CD4-positive, alpha-beta T cell treated with Interleukin-17A for 4 hours (primary cell): ENCODE results near the gene GRIFIN.

Experiments used
- DNase-seq: peaks from one replicate; pipeline ENCODE4 v3.0.0-alpha.2; 2020; ENCODE audit warnings: mixed read lengths

Gene GRIFIN

GRCh38 chr7:2452643-2453270, 23.4 kb downstream of the GRIFIN start:
- DNase-seq: no peak

DNA sequence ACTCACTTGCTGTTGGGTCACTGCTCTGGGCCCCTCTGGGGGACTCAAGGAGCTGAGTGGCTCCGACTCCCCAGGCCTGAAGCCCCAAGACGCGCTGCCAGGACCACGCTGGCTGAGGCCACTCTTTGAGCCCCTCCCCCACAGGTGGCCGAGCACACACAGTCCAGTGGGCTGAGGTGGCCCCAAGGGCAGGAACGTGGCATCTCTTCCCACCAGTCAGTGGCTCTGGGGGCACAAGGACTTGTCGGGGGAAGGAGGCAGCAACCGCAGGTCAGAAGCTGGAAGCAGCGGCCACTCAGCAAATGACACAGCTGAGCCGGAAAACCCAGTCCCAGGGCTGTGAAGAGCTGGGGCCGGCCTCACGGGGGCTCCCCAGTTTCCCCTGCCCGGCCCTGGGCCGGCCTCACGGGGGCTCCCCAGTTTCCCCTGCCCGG, 24.1 kb downstream of the GRIFIN start:
- peak; percentile 21 for DNase-seq

DNA sequence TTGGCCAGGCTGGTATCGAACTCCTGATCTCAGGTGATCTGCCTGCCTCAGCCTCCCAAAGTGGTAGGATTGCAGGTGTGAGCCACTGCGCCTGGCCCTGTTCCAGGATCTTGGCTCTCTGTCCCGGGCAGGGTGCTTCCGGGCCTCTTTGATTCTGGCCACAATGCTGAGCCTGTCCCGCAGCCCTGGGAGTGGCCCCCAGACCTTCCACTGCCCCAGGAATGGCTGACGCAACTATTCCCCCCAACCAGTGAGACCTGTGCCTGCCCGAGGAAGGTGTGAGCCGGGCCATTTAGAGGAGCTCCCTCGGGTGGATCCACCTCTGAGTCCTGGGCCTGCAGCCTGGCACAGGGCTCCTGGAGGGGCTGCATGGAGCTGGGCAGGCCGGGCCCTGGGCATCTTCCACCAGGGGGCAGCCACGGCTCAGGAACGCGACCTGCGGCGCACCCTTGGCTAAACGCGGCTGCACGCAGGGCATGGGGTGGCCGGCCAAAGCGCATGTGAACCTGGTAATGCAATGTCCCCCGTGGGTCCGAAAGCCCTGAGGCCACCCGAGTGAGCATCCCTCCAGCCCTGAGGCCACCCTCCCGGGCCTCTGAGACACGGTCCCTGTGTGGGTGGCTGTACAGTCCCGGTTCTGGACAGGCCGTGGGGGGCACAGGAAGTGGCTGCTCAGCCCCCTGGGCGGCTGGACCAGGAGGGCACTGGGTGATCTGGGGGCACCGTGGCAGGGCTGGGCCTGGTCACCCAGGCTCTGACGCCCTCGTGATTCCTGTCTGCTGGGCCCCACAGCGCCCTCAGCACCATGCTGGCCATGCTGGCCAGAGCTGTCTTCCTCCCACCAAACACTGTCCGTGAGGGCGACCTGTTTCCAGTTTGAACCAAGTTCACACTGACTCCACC, 24.8 kb downstream of the GRIFIN start:
- DNase-seq: peak; percentile 87

DNA sequence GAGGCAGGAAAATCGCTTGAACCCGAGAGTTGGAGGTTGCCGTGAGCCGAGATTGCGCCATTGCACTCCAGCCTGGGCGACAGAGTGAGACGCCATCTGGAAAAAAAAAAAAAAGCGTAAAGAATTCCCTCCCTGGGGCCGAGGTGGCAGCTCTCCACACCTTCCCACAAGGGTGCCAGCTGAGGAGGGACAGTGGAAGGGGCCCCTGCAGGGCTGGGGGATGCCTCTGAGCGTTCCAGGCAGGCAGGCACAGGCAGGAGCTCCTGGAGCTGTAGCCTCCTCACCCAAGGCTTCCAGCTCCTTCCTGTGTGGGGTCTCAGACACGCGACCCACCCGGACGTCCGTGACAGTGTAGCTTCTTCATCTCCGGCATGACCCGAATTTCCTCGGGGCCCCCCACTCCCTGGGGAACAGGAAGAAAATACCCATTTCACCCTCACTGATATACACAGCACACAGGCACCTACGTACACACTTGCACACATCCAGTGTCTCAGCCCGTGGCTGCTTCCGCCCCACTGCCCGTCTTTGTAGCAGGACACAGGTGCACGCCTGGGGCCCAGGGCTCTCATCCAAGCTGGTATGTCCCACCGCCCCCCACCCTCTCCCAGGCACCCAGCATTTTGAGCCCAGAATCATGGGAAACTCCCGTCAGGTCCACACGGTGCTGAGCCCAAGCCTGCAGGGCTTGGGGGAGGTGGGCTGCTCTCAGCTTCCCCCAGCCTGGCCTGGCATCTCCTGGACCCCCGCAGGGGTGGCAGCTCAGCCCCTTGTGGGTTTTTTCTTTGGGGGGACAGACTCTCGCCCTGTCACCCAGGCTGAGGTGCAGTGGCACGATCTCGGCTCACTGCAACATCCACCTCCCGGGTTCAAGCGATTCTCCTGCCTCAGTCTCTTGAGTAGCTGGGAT, 25.7 kb downstream of the GRIFIN start:
- DNase-seq: no peak

DNA sequence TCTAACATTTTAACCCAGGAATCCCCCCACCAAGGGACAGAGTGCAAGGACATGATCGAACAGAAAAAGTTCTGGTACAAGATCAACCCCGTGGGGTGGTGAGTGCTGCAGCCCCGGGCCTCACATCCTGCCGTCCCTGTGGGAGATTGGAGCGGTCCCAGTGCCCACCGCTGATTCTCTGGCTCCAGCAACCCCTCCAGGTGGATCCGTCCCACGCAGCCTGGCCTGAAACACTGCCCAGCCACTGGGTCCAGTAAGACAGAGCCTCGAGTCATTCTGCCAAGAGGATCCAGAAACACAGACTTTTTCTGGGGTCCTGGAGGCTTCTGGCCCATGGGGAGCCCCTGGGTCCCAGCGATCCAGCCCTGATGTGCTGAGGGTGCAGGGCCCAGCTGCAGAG, 29.5 kb downstream of the GRIFIN start:
- no peak for DNase-seq

- no peak for DNase-seq
Observed at GRCh38 chr7:2445898-2446555, 30.2 kb downstream of the GRIFIN start.

GRCh38 chr7:2445047-2445446, 31.2 kb downstream of the GRIFIN start:
- DNase-seq: no peak

DNA sequence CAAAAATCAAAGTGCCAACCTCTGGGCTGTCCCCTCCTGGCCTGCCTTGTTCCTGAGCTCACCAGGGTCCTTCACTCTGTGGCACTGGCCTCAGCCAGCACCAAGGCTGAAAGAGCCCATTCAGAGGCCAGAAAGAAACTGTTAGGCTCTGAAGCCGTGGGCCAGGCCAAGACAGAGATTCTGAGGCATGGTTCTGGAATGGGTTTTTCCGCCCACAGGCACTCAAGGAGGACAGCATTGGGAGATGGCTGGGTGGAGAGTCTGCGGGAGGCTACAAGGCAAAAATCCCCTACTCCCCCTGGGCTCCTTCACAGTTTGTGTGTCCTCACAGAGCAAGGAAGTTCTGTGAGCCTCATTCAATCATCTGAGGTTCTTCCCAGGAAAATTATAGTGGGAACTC, 31.7 kb downstream of the GRIFIN start:
- DNase-seq: no peak

DNA sequence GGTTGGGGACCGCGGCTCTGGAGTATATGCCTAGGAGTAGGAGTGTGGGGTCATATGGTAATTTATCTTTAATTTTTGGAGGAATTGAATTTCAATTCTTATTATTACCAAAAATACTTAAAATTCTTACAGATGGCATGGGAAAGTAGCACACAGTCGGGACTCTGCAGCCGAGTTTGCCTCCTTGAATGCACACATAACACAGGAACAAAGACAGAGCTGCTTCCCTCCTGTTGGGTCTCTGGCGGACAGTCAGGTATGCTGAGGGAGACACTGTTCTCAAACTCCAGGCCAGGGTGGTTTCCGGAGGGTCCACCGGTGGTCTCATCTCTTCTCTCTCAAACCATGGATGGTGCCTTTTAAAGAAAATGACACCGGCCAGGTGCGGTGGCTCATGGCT, 32.7 kb downstream of the GRIFIN start:
- no peak for DNase-seq

GRCh38 chr7:2441430-2442058, 34.7 kb downstream of the GRIFIN start:
- DNase-seq: no peak

- no peak for DNase-seq
Observed at GRCh38 chr7:2440608-2441245, 35.5 kb downstream of the GRIFIN start.

- DNase-seq: no peak
Observed at GRCh38 chr7:2438775-2439174, 37.4 kb downstream of the GRIFIN start.

DNA sequence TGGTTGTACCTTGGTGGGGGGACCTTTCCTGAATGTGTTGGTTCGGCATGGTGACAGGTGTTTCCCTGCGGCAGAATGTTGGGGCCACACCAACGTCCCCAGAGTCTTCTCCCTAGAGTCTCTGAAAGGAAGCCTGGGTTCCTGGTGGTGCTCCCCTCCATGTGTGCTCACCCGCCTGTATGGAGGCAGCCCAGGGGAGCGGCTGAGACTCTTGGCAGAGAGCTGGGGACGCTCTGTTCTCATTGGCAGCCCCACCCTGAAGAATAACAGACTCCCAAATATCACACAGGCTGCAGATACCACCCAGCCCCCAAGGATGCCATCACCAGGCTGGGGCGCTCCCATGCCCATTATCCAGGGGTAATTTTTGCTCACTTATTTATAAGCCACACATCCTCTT, 38.0 kb downstream of the GRIFIN start:
- DNase-seq: no peak

- DNase-seq: no peak
Observed at GRCh38 chr7:2437537-2438148, 38.6 kb downstream of the GRIFIN start.

DNA sequence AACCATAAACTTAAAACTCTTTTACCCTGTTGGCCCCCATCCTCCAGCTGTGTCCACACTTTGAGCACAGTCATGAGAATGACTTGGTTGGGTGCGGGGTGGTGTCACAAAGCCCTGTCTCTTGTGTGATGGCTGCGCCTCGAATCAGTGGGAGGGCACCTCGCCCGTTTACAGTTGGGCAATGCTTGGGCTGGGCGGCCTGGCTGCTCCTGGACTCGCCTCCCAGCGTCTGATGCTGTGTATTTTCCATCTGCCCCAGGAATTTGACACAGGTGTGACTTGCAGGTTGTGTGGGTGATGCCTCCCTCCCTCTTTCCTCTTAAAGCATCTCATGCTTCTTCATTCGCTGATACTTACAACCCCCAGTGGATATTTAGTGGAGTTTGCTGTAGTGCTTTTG, 39.1 kb downstream of the GRIFIN start:
- no peak for DNase-seq

DNA sequence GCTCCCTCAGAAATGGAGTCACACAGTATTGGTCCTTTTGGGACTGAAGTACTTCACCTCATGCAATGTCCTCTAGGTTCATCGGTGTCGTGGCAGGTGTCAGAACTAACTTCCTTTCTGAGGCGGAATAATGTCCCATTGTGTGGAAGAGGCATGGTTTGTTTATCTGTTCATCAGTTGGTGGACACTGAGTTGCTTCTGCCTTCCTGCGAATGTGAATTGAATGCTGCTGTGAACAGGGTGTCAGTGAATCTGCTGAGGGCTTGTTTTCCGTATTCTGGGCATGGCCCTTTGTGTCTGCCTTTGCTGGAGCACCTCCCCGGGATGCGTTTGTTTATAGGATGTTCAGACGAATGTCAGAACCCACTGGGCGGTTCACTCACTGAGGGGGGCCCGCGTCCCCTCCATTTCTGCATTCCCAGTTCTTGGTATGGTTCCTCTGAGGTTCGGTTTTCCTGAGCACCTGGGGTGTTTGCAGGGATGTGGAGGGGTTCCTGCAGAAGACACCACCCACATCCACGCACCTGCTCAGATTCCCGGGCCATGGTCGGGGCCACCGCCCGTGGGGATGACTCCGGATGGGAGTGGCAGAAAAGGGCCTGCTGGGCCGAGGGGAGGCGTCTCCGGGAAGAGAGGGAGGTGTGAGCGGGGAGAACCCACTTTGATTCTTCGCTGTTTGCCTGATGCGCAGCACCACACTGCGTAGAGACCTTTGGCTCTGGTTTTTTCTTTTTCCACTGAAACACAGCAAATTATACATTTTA, 39.7 kb downstream of the GRIFIN start:
- no peak for DNase-seq

- DNase-seq: no peak
Observed at GRCh38 chr7:2435146-2435545, 41.1 kb downstream of the GRIFIN start.

DNA sequence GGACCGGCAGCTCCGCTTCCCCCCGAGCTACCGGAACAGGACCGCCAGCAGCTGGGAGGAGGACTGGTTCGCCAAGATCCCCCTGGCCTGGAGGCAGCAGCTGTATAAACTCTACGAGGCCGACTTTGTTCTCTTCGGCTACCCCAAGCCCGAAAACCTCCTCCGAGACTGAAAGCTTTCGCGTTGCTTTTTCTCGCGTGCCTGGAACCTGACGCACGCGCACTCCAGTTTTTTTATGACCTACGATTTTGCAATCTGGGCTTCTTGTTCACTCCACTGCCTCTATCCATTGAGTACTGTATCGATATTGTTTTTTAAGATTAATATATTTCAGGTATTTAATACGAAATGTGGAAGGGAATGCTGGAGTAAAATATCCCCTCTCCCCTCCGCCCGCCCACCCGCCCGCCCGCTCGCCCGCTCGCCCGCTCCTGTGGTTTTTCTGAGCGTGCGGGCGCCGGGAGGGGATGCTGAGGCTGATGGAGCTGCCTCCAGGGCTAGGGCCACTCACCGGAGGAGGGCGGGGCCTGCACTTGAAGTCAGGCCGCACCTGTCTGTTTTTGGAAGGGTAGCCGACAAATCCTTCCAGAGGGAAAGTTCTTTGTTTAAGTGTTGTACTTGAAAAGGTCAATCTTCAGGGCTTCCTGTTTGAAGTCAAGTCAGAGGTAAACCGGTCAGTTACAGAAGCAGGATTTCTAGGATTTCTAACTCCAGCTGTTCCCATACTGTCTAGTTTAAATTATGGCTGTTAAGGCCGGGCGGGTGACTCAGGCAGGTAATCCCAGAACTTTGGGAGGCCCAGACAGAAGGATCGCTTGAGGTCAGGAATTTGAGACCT, 42.3 kb downstream of the GRIFIN start:
- no peak for DNase-seq

DNA sequence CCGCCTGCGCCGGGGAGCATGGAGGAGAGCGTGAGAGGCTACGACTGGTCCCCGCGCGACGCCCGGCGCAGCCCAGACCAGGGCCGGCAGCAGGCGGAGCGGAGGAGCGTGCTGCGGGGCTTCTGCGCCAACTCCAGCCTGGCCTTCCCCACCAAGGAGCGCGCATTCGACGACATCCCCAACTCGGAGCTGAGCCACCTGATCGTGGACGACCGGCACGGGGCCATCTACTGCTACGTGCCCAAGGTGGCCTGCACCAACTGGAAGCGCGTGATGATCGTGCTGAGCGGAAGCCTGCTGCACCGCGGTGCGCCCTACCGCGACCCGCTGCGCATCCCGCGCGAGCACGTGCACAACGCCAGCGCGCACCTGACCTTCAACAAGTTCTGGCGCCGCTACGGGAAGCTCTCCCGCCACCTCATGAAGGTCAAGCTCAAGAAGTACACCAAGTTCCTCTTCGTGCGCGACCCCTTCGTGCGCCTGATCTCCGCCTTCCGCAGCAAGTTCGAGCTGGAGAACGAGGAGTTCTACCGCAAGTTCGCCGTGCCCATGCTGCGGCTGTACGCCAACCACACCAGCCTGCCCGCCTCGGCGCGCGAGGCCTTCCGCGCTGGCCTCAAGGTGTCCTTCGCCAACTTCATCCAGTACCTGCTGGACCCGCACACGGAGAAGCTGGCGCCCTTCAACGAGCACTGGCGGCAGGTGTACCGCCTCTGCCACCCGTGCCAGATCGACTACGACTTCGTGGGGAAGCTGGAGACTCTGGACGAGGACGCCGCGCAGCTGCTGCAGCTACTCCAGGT, 43.1 kb downstream of the GRIFIN start:
- DNase-seq: no peak
